Effector memory CD8-positive, alpha-beta T cell (primary cell): ENCODE data around the gene FARP1.

Experiments used
- ATAC-seq: fragments of 150-1000 bp; cut with Tn5 transposase; replicated peaks from 2 replicates; pipeline ENCODE4 v1.10.0; 2021; ENCODE audit warnings: mild to moderate bottlenecking, moderate library complexity
- DNase-seq, 3 experiments: peaks; one replicate each; pipeline ENCODE4 v3.0.0; 2021
- H3K27ac Mint-ChIP-seq, 2 donors: one replicate each; pipeline ENCODE4 v1.8.0; 2022; ENCODE audit warnings: mild to moderate bottlenecking in 2 of 2, mixed read lengths in 2 of 2, moderate library complexity in 2 of 2
- H3K27me3 Mint-ChIP-seq, 2 donors: one replicate each; pipeline ENCODE4 v1.8.0; 2022; ENCODE audit warnings: mixed read lengths in 2 of 2
- H3K36me3 Mint-ChIP-seq: one replicate; pipeline ENCODE4 v1.8.0; 2022; ENCODE audit warnings: mild to moderate bottlenecking, moderate library complexity, mixed read lengths; ENCODE audit not compliant: insufficient read depth
- H3K4me1 Mint-ChIP-seq, 2 donors: one replicate each; pipeline ENCODE4 v1.8.0; 2022; ENCODE audit warnings: low read depth in 2 of 2, mixed read lengths in 2 of 2
- H3K4me3 Mint-ChIP-seq, 2 donors: one replicate each; pipeline ENCODE4 v1.8.0; 2022; ENCODE audit warnings: mild to moderate bottlenecking in 2 of 2, mixed read lengths in 2 of 2, moderate library complexity in 2 of 2
- H3K9me3 Mint-ChIP-seq, 2 donors: one replicate each; pipeline ENCODE4 v1.8.0; 2022; ENCODE audit warnings: mixed read lengths in 2 of 2

Gene FARP1

DNA sequence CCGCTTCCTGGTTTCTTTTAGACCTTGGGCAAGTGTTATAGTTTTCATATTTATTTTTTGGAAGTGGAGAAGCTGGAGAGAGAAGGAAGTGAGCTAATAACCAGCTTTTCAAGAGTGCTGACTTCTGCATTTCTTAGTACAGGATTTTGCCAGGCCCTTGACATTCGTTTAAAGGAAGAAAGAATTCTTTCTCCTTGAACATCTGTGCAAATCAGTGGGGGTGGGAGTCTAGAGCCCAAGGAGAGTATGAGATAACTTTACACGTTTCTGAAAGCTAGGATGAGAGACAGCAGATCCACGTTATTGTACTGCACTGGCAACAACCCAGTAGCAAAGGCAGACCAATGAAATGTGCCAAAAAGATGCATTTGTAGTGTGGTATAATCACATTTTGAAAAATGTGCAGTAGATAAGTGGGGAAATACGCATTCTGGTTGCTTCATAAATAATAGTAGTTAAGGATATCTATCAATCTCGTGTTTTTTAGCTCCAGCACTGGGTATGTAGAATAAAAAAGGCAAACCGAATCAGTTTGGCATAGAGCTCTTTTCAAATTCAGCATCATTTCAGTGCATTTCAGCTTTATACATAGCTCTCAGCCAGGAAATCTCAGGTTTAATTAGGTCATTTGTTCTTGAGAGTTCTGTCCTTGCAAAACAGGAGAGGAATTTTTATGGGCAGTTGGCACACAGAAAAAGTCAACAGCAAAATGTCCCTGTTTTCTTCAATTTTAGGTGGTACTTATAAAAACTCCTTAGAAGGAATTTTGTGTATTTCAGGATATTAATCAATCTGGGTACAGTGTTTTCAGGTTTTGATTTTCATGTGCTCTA is 29.9 kb downstream of the FARP1 start:
- Mint-ChIP-seq H3K36me3 (peaks cover 2% of the 10 kb centered on the region), H3K9me3 (no peaks in the 10 kb centered on the region), H3K27ac (no peak overlapping the region), H3K4me1 (no peaks in the 10 kb centered on the region), H3K4me3 (no peak overlapping the region), H3K27me3 (peaks cover 12 to 54% of the 10 kb centered on the region in 2 donors)
- ATAC-seq (no peak), DNase-seq (no peak)

DNA sequence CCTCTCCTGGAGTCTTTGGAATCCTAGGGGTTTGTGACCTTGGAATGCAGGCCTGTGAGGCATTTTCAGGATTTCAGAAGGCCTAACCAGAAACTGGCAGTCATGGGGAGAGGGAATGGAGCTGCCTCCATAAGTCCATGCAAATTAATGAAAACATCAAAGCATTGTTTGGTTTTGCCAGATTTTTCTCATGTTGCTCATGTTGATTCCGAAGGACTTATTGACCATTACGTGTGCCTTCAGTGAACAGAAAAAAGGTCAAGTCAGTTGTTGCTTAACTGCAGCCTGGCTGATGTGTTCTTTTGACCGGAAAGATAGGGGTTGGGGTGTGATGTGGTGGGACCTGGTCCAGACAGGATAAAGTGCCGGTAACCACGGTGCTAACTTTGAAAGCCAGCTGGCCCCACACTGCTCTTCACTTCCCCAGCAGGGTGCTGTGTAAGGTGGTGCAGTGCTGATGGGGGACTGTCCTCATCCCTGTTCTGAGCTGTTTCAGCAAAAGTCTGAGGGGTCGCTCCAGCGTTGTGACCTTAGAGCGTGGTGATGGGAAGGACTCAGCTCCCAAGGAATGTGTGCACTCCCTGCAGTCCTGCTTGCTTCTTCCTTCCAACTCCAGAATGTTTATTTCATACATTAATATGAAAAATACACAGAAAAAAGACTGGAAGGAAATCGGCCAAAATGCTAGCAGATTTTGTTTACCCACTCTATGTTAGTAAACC is 30.7 kb downstream of the FARP1 start:
- peaks cover 7 to 48% of the 10 kb centered on the region in 2 donors for H3K27me3 Mint-ChIP-seq
- no peak overlapping the region for H3K4me3 Mint-ChIP-seq
- no peak for DNase-seq
- no peaks in the 10 kb centered on the region for H3K9me3 Mint-ChIP-seq
- ATAC-seq: no peak
- no peaks in the 10 kb centered on the region for H3K36me3 Mint-ChIP-seq
- H3K27ac Mint-ChIP-seq: no peak overlapping the region
- no peaks in the 10 kb centered on the region for H3K4me1 Mint-ChIP-seq

GRCh38 chr13:98174307-98174706 is 31.4 kb downstream of the FARP1 start:
- Mint-ChIP-seq H3K27ac (no peak overlapping the region), H3K27me3 (peaks cover 7 to 41% of the 10 kb centered on the region in 2 donors), H3K36me3 (no peaks in the 10 kb centered on the region), H3K4me1 (no peaks in the 10 kb centered on the region), H3K4me3 (no peak overlapping the region), H3K9me3 (no peaks in the 10 kb centered on the region)
- ATAC-seq: no peak
- DNase-seq: no peak

DNA sequence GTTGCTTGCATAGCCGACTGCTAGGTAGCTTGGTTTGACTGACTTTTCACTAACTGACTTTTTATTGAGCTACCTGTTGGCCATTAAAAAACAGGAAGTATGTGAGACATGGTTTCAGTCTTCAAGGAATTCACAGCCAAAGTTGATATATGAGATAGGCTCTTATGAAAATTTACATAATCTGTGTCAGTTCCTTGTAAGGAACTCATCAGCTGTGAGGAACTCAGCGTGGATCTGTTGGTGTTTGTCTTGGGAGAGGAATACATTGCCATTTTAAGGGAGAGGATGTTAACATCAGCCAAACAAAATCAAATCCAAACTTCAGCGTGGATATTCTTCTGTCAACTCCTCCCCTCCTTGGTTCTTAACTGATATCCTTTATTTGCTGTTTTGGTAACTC is 32.1 kb downstream of the FARP1 start:
- Mint-ChIP-seq H3K4me3 (no peak overlapping the region), H3K27ac (no peak overlapping the region), H3K27me3 (peaks cover 7 to 38% of the 10 kb centered on the region in 2 donors), H3K4me1 (no peaks in the 10 kb centered on the region), H3K36me3 (no peaks in the 10 kb centered on the region), H3K9me3 (no peaks in the 10 kb centered on the region)
- DNase-seq (no peak), ATAC-seq (no peak)

DNA sequence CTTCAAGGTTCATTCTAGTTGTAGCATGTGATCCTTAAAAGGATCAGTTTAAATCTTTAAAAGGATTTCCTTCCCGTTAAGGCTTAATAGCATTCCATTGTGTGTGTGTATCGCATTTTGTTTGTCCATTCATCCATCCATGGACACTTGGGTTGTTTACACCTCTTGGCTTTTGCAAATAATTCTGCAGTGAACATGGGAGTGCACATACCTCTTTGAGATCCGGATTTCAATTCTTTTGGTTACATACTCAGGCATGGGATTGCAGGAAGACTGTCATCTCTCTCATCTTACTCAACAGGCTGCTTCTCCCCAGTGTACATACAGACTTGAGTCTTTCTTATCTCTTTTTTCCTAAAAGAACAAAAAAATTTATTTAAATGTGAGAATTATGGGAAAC is 32.9 kb downstream of the FARP1 start:
- H3K4me3 Mint-ChIP-seq: no peak overlapping the region
- H3K9me3 Mint-ChIP-seq: no peaks in the 10 kb centered on the region

GRCh38 chr13:98176777-98177608 is 34.1 kb downstream of the FARP1 start, which contains the start of gene RNF113B:
TSS of gene RNF113B (minus strand) at chr13:98177269. CDS start at chr13:98177236, 33 bp downstream.
- Mint-ChIP-seq H3K4me3 (no peak within 1 kb of the TSS), H3K9me3 (no peaks in the 10 kb centered on the region), H3K4me1 (no peaks in the 10 kb centered on the region), H3K27me3 (peaks cover 8 to 18% of the 10 kb centered on the region in 2 donors), H3K36me3 (no peaks in the 10 kb centered on the region), H3K27ac (no peak within 1 kb of the TSS)
- DNase-seq: no peak
- no peak for ATAC-seq

More for the DNA sequence above, 32.9 kb downstream of the FARP1 start:
- Mint-ChIP-seq H3K27me3 (peaks cover 12 to 30% of the 10 kb centered on the region in 2 donors), H3K4me1 (no peaks in the 10 kb centered on the region), H3K36me3 (no peaks in the 10 kb centered on the region), H3K27ac (no peak overlapping the region)
- ATAC-seq (no peak), DNase-seq (no peak)

DNA sequence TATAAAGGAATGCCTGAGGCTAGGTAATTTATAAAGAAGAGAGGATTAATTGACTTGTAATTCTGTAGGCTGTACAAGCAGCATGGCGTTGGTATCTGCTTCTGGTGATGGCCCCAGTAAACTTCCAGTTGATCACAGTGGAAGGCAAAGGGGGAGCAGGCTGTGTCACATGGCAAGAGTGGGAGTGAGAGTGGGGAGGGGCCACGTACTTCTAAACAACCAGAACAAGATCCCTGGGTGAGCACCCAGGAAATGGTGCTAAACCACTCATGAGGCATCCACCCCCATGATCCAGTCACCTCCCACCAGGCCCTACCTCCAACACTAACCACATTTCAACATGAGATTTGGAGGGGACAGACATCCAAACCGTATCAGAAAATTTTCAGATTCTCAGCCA is 37.2 kb downstream of the FARP1 start:
- no peak overlapping the region for H3K27ac Mint-ChIP-seq
- no peaks in the 10 kb centered on the region for H3K9me3 Mint-ChIP-seq

DNA sequence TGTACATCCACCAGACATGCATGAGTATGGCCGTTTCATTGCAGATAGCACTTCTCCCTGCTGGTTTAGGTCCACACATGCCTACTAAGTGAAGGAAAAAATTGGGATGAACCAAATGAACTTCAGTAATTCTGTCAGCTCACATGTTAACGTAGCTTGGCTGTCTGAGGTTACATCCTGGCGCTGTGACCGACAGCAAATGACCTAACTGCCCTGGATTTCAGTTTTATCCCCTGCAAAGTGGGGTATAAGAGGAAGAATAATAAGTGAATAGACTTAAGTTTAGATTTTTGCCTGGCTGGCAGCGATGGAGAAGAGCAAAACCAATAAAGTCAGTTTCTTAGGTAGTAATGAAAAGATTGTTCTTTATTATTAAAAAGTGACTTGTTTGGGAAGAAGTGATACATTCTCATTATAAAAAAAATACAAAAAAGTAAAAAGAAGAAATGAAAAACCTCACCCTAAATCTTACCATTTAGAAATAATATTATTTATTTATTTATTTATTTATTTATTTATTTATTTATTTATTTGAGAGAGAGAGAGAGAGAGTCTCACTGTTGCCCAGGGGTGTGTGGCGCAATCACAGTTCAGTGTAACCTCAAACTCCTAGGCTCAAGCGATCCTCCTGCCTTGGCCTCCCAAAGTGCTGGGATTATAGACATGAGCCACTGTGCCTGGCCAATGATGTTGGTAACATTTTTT is 38.4 kb downstream of the FARP1 start:
- H3K27ac Mint-ChIP-seq: no peak overlapping the region
- no peaks in the 10 kb centered on the region for H3K36me3 Mint-ChIP-seq
- no peak overlapping the region for H3K4me3 Mint-ChIP-seq
- peaks cover 0 to 10% of the 10 kb centered on the region in 2 donors for H3K27me3 Mint-ChIP-seq
- H3K4me1 Mint-ChIP-seq: no peaks in the 10 kb centered on the region
- DNase-seq (no peak), ATAC-seq (no peak)
- H3K9me3 Mint-ChIP-seq: no peaks in the 10 kb centered on the region

More for the DNA sequence above, 37.2 kb downstream of the FARP1 start:
- H3K27me3 Mint-ChIP-seq: peaks cover 0 to 7% of the 10 kb centered on the region in 2 donors
- no peak overlapping the region for H3K4me3 Mint-ChIP-seq
- ATAC-seq (no peak), DNase-seq (no peak)
- no peaks in the 10 kb centered on the region for H3K36me3 Mint-ChIP-seq
- no peaks in the 10 kb centered on the region for H3K4me1 Mint-ChIP-seq

GRCh38 chr13:98182153-98182552 is 39.3 kb downstream of the FARP1 start:
- H3K27ac Mint-ChIP-seq: no peak overlapping the region
- H3K36me3 Mint-ChIP-seq: no peaks in the 10 kb centered on the region
- no peak for DNase-seq
- no peaks in the 10 kb centered on the region for H3K4me1 Mint-ChIP-seq
- no peaks in the 10 kb centered on the region for H3K9me3 Mint-ChIP-seq
- peaks cover 6 to 13% of the 10 kb centered on the region in 2 donors for H3K27me3 Mint-ChIP-seq
- no peak overlapping the region for H3K4me3 Mint-ChIP-seq
- ATAC-seq: no peak

GRCh38 chr13:98182589-98182988 is 39.7 kb downstream of the FARP1 start:
- Mint-ChIP-seq H3K4me1 (no peaks in the 10 kb centered on the region), H3K27ac (no peak overlapping the region), H3K4me3 (no peak overlapping the region), H3K27me3 (peaks cover 8 to 13% of the 10 kb centered on the region in 2 donors), H3K36me3 (no peaks in the 10 kb centered on the region), H3K9me3 (no peaks in the 10 kb centered on the region)
- ATAC-seq (no peak), DNase-seq (no peak)

- no peaks in the 10 kb centered on the region for H3K9me3 Mint-ChIP-seq
- no peak overlapping the region for H3K27ac Mint-ChIP-seq
- peaks cover 8 to 13% of the 10 kb centered on the region in 2 donors for H3K27me3 Mint-ChIP-seq
- no peak overlapping the region for H3K4me3 Mint-ChIP-seq
- no peaks in the 10 kb centered on the region for H3K36me3 Mint-ChIP-seq
- ATAC-seq: no peak
- DNase-seq: no peak
- H3K4me1 Mint-ChIP-seq: no peaks in the 10 kb centered on the region
These were observed 41.9 kb downstream of the FARP1 start for GRCh38 chr13:98184792-98185191.

DNA sequence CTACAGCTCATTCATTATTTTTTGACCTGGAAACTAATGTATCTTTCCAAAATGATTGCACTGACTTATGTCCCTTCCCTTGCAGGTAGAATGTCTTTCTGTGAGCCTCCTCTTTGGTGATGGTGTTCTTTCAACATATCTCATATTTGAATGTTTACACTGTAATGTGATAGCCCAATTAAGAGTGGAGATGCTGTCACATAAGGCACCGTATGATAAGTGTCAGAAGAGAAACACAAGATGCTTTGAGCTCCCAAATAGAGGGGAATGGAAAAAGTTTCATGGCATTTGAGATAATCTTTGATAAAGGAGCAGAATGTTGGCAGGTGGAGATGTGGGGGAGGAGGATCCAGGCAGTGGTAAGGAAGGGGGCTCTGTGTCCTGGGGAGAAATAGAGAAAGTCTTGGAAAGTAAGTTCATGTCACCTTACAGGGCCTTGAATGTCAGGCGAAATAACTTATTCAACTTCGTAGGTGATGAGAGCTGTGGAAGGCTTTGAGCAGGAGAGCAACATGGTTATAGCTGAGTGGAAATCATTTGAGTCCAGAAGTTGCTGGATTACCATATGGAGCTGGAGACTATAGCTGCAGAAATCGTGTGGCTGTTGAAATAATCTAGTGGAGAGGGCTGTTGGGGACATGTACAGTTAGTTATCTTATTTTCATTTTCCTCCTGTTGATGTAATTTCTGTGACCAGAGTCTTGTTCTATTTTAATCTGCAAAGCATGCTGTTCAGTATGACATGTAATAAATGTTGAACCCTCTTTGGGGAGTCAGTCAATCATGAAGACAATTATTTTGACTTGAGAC is 44.5 kb downstream of the FARP1 start:
- no peaks in the 10 kb centered on the region for H3K9me3 Mint-ChIP-seq
- peaks cover 6 to 8% of the 10 kb centered on the region in 2 donors for H3K27me3 Mint-ChIP-seq
- no peaks in the 10 kb centered on the region for H3K36me3 Mint-ChIP-seq

More for the DNA sequence above, 44.5 kb downstream of the FARP1 start:
- ATAC-seq (no peak), DNase-seq (no peak)
- Mint-ChIP-seq H3K27ac (no peak overlapping the region), H3K4me3 (no peak overlapping the region), H3K4me1 (no peaks in the 10 kb centered on the region)
